Measurements from ENCODE around the gene FARSB. TPM values are rescaled to one million over a fixed set of nuclear protein-coding genes. Genes with fewer than 3 reads are reported as not detected.

The FARSB gene
- total RNA-seq, 4 donors from 2014 or later = 11.1 to 14.3 (median 13.0) TPM

DNA sequence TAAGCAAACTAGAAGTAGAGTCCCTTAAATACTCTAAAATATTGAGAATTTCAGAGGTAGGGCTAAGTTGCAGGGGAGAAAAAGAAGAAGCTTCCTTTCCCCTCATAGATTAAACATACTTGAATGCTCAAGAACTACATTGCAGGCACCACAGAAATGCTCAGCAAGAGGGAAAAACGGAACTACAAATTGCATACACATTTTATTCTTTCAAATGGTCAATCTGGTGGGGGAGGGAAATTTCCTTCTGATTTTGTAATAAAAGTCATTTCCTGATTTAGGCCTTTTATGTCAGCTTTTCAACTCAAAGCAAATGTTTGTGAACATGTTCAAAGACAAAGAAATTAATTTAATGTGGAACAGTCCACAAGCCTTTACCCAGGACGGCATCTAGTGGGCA, 33.0 kb downstream of the FARSB start:
- TF ChIP-seq EP300 (IDR thresholded peaks at IDR 0.05) = no peak
- TF ChIP-seq POLR2A (IDR thresholded peaks at IDR 0.05) = no peak
- TF ChIP-seq, protein P1, sequence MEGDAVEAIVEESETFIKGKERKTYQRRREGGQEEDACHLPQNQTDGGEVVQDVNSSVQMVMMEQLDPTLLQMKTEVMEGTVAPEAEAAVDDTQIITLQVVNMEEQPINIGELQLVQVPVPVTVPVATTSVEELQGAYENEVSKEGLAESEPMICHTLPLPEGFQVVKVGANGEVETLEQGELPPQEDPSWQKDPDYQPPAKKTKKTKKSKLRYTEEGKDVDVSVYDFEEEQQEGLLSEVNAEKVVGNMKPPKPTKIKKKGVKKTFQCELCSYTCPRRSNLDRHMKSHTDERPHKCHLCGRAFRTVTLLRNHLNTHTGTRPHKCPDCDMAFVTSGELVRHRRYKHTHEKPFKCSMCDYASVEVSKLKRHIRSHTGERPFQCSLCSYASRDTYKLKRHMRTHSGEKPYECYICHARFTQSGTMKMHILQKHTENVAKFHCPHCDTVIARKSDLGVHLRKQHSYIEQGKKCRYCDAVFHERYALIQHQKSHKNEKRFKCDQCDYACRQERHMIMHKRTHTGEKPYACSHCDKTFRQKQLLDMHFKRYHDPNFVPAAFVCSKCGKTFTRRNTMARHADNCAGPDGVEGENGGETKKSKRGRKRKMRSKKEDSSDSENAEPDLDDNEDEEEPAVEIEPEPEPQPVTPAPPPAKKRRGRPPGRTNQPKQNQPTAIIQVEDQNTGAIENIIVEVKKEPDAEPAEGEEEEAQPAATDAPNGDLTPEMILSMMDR (IDR thresholded peaks at IDR 0.05) = no peak
- TF ChIP-seq POLR2AphosphoS5 (IDR thresholded peaks at IDR 0.05) = no peak
- 80 to 84% methylated on average over 2 of the region's 2 CpGs for WGBS, 2 donors (ENCODE audit: low coverage in 1 of 2)
- no peaks in the 10 kb centered on the region for H3K9me3 ChIP-seq
- ATAC-seq = no peak
- H3K36me3 ChIP-seq = peaks cover 4 to 93% of the 10 kb centered on the region in 2 donors
- no peak overlapping the region for H3K27ac ChIP-seq
- no peaks in the 10 kb centered on the region for H3K27me3 ChIP-seq
- no peaks in the 10 kb centered on the region for H3K4me1 ChIP-seq
- H3K4me3 ChIP-seq = no peak overlapping the region

DNA sequence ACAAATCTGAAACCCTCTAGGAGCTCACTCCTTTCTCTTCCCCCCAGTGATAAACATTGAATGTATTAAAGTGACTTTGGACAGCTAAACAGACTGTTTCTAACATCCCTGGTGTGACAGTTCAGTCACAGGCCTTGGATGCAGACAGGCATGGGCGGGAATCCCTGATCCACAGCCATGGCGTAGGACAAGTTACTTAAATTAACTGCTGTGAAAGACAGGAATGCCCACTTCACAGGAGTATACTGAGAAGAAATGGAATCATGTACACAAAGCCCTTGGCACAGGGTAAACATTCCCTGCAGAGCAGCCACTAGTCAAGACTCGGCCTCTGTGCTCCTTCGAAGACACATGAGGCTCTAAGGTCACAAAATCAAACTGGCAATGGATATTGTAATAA, 34.0 kb downstream of the FARSB start:
- Histone ChIP-seq H3K36me3 (peaks cover 4 to 91% of the 10 kb centered on the region in 2 donors), H3K4me1 (no peaks in the 10 kb centered on the region), H3K4me3 (no peak overlapping the region), H3K9me3 (no peaks in the 10 kb centered on the region), H3K27ac (no peak overlapping the region), H3K27me3 (no peaks in the 10 kb centered on the region)
- no peak for TF ChIP-seq POLR2A (IDR thresholded peaks at IDR 0.05)
- ATAC-seq = no peak
- WGBS, 2 donors (ENCODE audit: low coverage in 1 of 2) = 71 to 74% methylated on average over 2 to 3 of the region's 4 CpGs

DNA sequence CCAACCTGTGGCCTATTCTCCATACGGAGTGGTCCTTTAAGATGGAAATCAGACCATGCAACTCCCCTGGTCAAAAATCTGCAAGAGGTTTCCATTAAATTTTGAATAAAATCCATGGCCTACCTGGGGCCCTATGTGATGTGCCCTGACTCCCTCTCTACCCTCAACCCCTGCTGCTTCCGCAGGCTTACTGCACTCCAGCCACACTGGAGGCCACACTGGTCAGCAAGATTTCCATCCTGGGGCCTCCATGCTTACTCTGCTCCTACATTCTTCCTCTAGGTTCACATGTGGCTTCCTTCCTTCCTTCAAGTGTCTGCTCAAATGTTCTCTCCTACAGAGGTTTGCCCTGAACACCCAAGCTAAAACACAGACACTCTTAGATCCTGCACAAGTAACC, 40.6 kb downstream of the FARSB start:
- Histone ChIP-seq H3K9me3 (no peaks in the 10 kb centered on the region), H3K4me3 (no peak overlapping the region), H3K27ac (no peak overlapping the region), H3K36me3 (peaks cover 4 to 79% of the 10 kb centered on the region in 2 donors), H3K27me3 (no peaks in the 10 kb centered on the region), H3K4me1 (no peaks in the 10 kb centered on the region)
- no peak for TF ChIP-seq EP300 (IDR thresholded peaks at IDR 0.05)
- TF ChIP-seq, protein P1 (IDR thresholded peaks at IDR 0.05) = no peak
- TF ChIP-seq POLR2AphosphoS5 (IDR thresholded peaks at IDR 0.05) = no peak
- no peak for TF ChIP-seq POLR2A (IDR thresholded peaks at IDR 0.05)
- WGBS, 2 donors (ENCODE audit: low coverage in 1 of 2) = 91 to 94% methylated on average over 2 of the region's 2 CpGs
- no peak for ATAC-seq

DNA sequence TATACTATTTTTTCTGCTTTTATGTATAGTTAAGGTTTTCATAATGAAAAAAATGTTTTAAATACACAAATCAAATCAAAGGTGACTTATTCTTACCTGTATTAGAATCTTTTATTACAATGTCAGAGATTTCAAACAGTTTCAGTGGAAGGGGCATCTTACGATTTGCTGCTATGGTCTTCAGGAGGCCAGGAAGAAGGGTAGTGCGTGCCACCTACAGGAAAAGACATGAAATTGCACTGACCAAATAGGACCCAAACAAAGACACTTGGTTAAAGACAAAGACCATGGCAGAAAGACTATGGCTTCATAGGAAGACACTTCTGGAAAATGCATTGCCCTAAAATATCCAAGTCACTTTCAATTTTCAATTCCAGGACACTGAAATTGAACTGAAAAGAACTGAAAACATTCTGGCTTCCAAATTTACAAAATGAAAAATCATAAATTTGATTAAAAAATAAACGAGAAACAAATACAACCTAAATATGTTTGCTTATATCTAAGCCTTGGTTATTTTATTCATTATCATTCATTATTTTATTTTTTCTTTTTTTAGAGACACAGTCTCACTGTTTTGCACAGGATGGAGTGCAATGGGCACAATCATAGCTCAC, 42.1 kb downstream of the FARSB start:
- Histone ChIP-seq H3K9me3 (no peaks in the 10 kb centered on the region), H3K4me1 (no peaks in the 10 kb centered on the region), H3K4me3 (no peak overlapping the region), H3K27ac (no peak overlapping the region), H3K27me3 (no peaks in the 10 kb centered on the region), H3K36me3 (peaks cover 0 to 65% of the 10 kb centered on the region in 2 donors)
- WGBS, 2 donors (ENCODE audit: low coverage in 1 of 2) = 40 to 43% methylated on average over 3 of the region's 3 CpGs
- peak; percentile 51 for ATAC-seq
- TF ChIP-seq, protein P1 (IDR thresholded peaks at IDR 0.05) = peak; percentile 63 to 82 (median 68)
- TF ChIP-seq EP300 (IDR thresholded peaks at IDR 0.05) = no peak

DNA sequence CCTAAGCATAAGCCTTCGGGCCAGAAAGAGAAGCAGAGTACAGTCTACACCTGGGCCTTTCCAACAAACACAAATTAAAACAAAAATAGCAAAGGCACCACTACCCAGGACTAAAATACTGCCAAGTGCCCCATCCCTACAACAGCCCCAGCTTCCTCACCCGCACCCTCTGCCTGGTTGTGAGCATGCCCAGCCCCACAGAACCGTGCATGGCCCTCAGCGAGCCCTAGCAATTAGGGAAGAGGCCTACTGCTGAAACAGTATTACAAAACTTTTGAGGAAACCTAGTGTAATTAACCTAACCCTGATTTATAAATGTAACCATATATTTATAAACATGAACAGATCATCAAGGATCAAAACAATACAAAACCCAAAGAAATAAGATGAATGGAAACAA, 44.2 kb downstream of the FARSB start:
- no peaks in the 10 kb centered on the region for H3K9me3 ChIP-seq
- no peaks in the 10 kb centered on the region for H3K4me1 ChIP-seq
- WGBS, 2 donors (ENCODE audit: low coverage in 1 of 2) = 84 to 100% methylated on average over 2 to 4 of the region's 4 CpGs
- no peaks in the 10 kb centered on the region for H3K27me3 ChIP-seq
- peaks cover 0 to 49% of the 10 kb centered on the region in 2 donors for H3K36me3 ChIP-seq
- ATAC-seq = no peak
- TF ChIP-seq, protein P1 (IDR thresholded peaks at IDR 0.05) = no peak
- no peak for TF ChIP-seq POLR2AphosphoS5 (IDR thresholded peaks at IDR 0.05)
- no peak for TF ChIP-seq EP300 (IDR thresholded peaks at IDR 0.05)
- TF ChIP-seq POLR2A (IDR thresholded peaks at IDR 0.05) = no peak
- no peak overlapping the region for H3K27ac ChIP-seq
- no peak overlapping the region for H3K4me3 ChIP-seq

Data from gastroesophageal sphincter (tissue), 4 donors.